K562 (cell line): Measurements from ENCODE around the gene HMGN3. TPM values are rescaled to one million over a fixed set of nuclear protein-coding genes. Genes with fewer than 3 reads are reported as not detected.

ENCODE experiments used
- ATAC-seq: fragments of 200-7000 bp; cut with Tn5 transposase; 3 replicates; pipeline ENCODE4 v1.9.1; 2020; ENCODE audit warnings: moderate library complexity
- BruUV-seq: library from RNA; stranded (reverse); fragments of 400-500 nt; replicated peaks from 2 replicates; lab custom pipeline; 2021; lab: Mats Ljungman, UMichigan
- CTCF ChIA-PET: fragments of 300-600 bp; formaldehyde crosslinking; extraction: SDS; loops from one replicate; lab custom pipeline; 2021; ENCODE audit warnings: low intra/inter-chr PET ratio; lab: Yijun Ruan, JAX
- POLR2A ChIA-PET: fragments of 300-600, 350-650 bp; sonication (Branson Sonifier 250); formaldehyde crosslinking; extraction: SDS; loops from one replicate; lab custom pipeline; 2021; ENCODE audit warnings: antibody characterized with exemption, inconsistent platforms; lab: Yijun Ruan, JAX
- DNase-seq, 4 experiments: peaks; one replicate each; pipeline versions ENCODE4 v3.0.0 to v3.0.0-alpha.2; 2011 to 2018; ENCODE audit warnings: low spot score in 3 of 4, mixed read lengths in 3 of 4; ENCODE audit errors: extremely low read depth in 1 of 4
- FAIRE-seq: peaks from 2 replicates; lab custom pipeline; 2011; peaks lifted over from hg19 to GRCh38; lab: Jason Lieb, UNC
- H2AFZ ChIP-seq: 2 replicates; pipeline ENCODE4 v1.6.0; 2011; ENCODE audit warnings: low read depth, low read length, control low read depth, inconsistent platforms
- H3K27ac ChIP-seq: fragments of 200-600 bp; 3 replicates; pipeline ENCODE4 v1.8.0; 2011; ENCODE audit warnings: low read depth, mild to moderate bottlenecking, control low read depth, inconsistent platforms, low read length, moderate library complexity, mixed read lengths; ENCODE audit errors: extremely low read depth
- H3K27me3 ChIP-seq, 2 experiments: fragments of 300-600 bp in 1 of 2; 2 replicates in 1 of 2; 3 replicates in 1 of 2; pipeline versions ENCODE4 v1.6.0 to v1.8.0; 2011; ENCODE audit warnings: inconsistent platforms in 2 of 2, low read length in 2 of 2, mild to moderate bottlenecking in 1 of 2, mixed read lengths in 1 of 2, moderate library complexity in 1 of 2; ENCODE audit not compliant: control insufficient read depth in 2 of 2, insufficient read depth in 2 of 2
- H3K36me3 ChIP-seq: fragments of 300-600 bp; 3 replicates; pipeline ENCODE4 v1.8.0; 2011; ENCODE audit warnings: mild to moderate bottlenecking, low read length, inconsistent platforms; ENCODE audit not compliant: control insufficient read depth, insufficient read depth
- H3K4me1 ChIP-seq, 2 experiments: fragments of 200-600 bp in 1 of 2; replicated peaks in 1 of 2; 2 replicates in 1 of 2; 3 replicates in 1 of 2; pipeline versions ENCODE4 v1.5.1 to v1.8.0; 2011; ENCODE audit warnings: inconsistent platforms in 2 of 2, low read length in 2 of 2, mild to moderate bottlenecking in 1 of 2, mixed read lengths in 1 of 2, moderate library complexity in 1 of 2; ENCODE audit not compliant: control insufficient read depth in 2 of 2, insufficient read depth in 2 of 2
- H3K4me2 ChIP-seq: 2 replicates; pipeline ENCODE4 v1.6.1; 2011; ENCODE audit warnings: low read length, control low read depth, inconsistent platforms, mixed read lengths; ENCODE audit not compliant: insufficient read depth
- H3K4me3 ChIP-seq: fragments of 200-600 bp; sonication (generic), shearing (Covaris generic); 2 replicates; pipeline ENCODE4 v1.5.1; 2016; ENCODE audit warnings: control low read depth, inconsistent platforms
- H3K79me2 ChIP-seq: fragments of 200-600 bp; 3 replicates; pipeline ENCODE4 v1.8.0; 2011; ENCODE audit warnings: low read length, inconsistent platforms; ENCODE audit not compliant: control insufficient read depth, insufficient read depth
- H3K9ac ChIP-seq, 2 experiments: 2 replicates each; pipeline versions ENCODE4 v1.6.0 to v1.6.1; 2011; ENCODE audit warnings: low read depth in 2 of 2, low read length in 2 of 2, control low read depth in 1 of 2, inconsistent platforms in 1 of 2, mild to moderate bottlenecking in 1 of 2, mixed read lengths in 1 of 2; ENCODE audit not compliant: insufficient read depth in 1 of 2
- H3K9me1 ChIP-seq: one replicate; pipeline ENCODE4 v1.6.0; 2011; ENCODE audit warnings: inconsistent platforms, mild to moderate bottlenecking, low read length, moderate library complexity; ENCODE audit not compliant: control insufficient read depth, insufficient read depth
- H3K9me3 ChIP-seq: replicated peaks from 2 replicates; pipeline ENCODE4 v1.5.1; 2011; ENCODE audit warnings: low read depth, low read length, inconsistent platforms; ENCODE audit not compliant: control insufficient read depth, insufficient read depth
- H4K20me1 ChIP-seq: replicated peaks from 2 replicates; pipeline ENCODE4 v1.6.1; 2011; ENCODE audit warnings: low read length, inconsistent platforms, mixed read lengths; ENCODE audit not compliant: control insufficient read depth, insufficient read depth
- ARID3A ChIP-seq: IDR thresholded peaks from 2 replicates; pipeline ENCODE4 v1.6.1; 2012; ENCODE audit warnings: low read depth, low read length, improper control_type of control experiment, borderline replicate concordance
- E2F3 ChIP-seq: fragments of 250-450 bp; sonication (Bioruptor Pico); IDR thresholded peaks from 2 replicates; pipeline ENCODE4 v1.4.0; 2020; ENCODE audit warnings: mild to moderate bottlenecking
- SPI1 ChIP-seq: IDR thresholded peaks from 2 replicates; pipeline ENCODE4 v1.6.1; 2011; ENCODE audit warnings: low read depth, low read length, control low read depth, borderline replicate concordance
- SRSF9 ChIP-seq: fragments of 200-400 bp; formaldehyde crosslinking; IDR thresholded peaks from 2 replicates; pipeline ENCODE4 v1.6.1; 2017; ENCODE audit warnings: low read depth, low read length, borderline replicate concordance
- YBX1 ChIP-seq: fragments of 450-650 bp; IDR thresholded peaks from 2 replicates; pipeline ENCODE4 v1.7.1; 2016; ENCODE audit warnings: mild to moderate bottlenecking
- ZBTB40 ChIP-seq, 2 experiments: fragments of 450-650 bp in 1 of 2; sonication (generic) in 1 of 2; formaldehyde crosslinking in 1 of 2; IDR thresholded peaks; 2 replicates each; pipeline versions ENCODE4 v1.7.1 to v1.9.0; 2016 to 2022; ENCODE audit warnings: inconsistent platforms in 1 of 2, mild to moderate bottlenecking in 1 of 2, missing genetic modification reagents in 1 of 2
- ZNF507 ChIP-seq: conservative IDR thresholded peaks from 2 replicates; pipeline ENCODE4 v1.6.1; 2017; ENCODE audit warnings: missing genetic modification characterization, missing compliant biosample characterization
- WGBS: fragments of 100-300 bp; shearing (Covaris generic); methylation state at CpG from one replicate; pipeline ENCODE4 v1.1.6; 2016; ENCODE audit warnings: low coverage, mixed read lengths; ENCODE audit not compliant: insufficient coverage; ENCODE audit errors: missing lambda C conversion rate; 5-methylcytosine and 5-hydroxymethylcytosine counted together
- in situ Hi-C: fragments of 300-500 bp; cut with MboI; formaldehyde crosslinking; loops from 4 replicates; pipeline ENCODE4 v1.15.0; 2018; ENCODE audit warnings: inconsistent platforms, mixed read lengths
- intact Hi-C: fragments of 100-400 bp; cut with micrococcal nuclease; formaldehyde crosslinking; loops from 2 replicates; pipeline ENCODE4 v1.14.2; 2022
- polyA plus RNA-seq, 8 experiments: library from polyadenylated mRNA; depleted of rRNA in 4 of 8; stranded (reverse) in 5 of 8; unstranded in 3 of 8; fragments of >200 nt; fragmentation: Nextera tagmentation in 2 of 8; fragmentation: Illumina TruSeq in 1 of 8; extraction: Ambion mirVana in 2 of 8; extraction: Trizol in 1 of 8; gene quantifications; 2 replicates each; pipeline versions ENCODE4 v1.2.1 to v1.2.3, GENCODE V29; 2011 to 2014; ENCODE audit warnings: inconsistent platforms in 1 of 8, missing spikeins in 1 of 8
- total RNA-seq, 7 experiments: library from RNA; depleted of rRNA in 6 of 7; stranded (reverse); fragments of >200 nt in 6 of 7; fragmentation: Illumina TruSeq in 2 of 7; extraction: Trizol in 2 of 7; gene quantifications; 2 replicates each; pipeline versions ENCODE4 v1.2.1 to v1.2.3, GENCODE V29; 2011 to 2021; ENCODE audit warnings: low replicate concordance in 1 of 7

HMGN3 gene
- total and polyA plus RNA-seq, 9 of the 15 experiments (the other 6 are each of a cell fraction or from before 2014, with no cell fraction given) = 42.1 to 154 (median 88.1) TPM

GRCh38 chr6:79226660-79227059 lies 7.8 kb downstream of the HMGN3 start (continued):
- TF ChIP-seq SPI1 (no peak), E2F3 (CRISPR knock-in tag) (no peak), SRSF9 (no peak), YBX1 (no peak)
- TF ChIP-seq, all 486 proteins: peak for 0

GRCh38 chr6:79225717-79226599 lies 8.5 kb downstream of the HMGN3 start:
- Histone ChIP-seq H3K36me3 (no peaks in the 10 kb centered on the region), H3K79me2 (peaks cover 14% of the 10 kb centered on the region), H3K4me3 (no peak overlapping the region), H3K9me1 (no peaks in the 10 kb centered on the region), H3K27ac (no peak overlapping the region), H3K9ac (no peak overlapping the region), H3K4me1 (no peaks in the 10 kb centered on the region), H3K27me3 (no peaks in the 10 kb centered on the region), H4K20me1 (no peaks in the 10 kb centered on the region)
- in situ Hi-C loops (no loop called here), intact Hi-C loops (no loop called here)
- no peak for DNase-seq
- ChIA-PET POLR2A (interaction anchor here (0.7 kb wide), 1 partner anchor 450 kb away, joined by 3 read pairs; no protein-coding TSS in a partner anchor), CTCF (no interaction called here)
- WGBS = 43% methylated on average over 4 of the region's 4 CpGs
- no TSS peak for BruUV-seq
- TF ChIP-seq ARID3A (no peak), ZNF507 (tag) (no peak), ZBTB40 (IDR thresholded peaks at IDR 0.05) (no peak), ZBTB40 (CRISPR knock-in tag; IDR thresholded peaks at IDR 0.05) (no peak)
- TF ChIP-seq, all 486 proteins: peak for 0
- Histone ChIP-seq H3K4me2 (no peak overlapping the region), H3K9me3 (no peaks in the 10 kb centered on the region), H2AFZ (no peak overlapping the region)
- no peak for ATAC-seq
- FAIRE-seq = peak; percentile 37
